Epithelial cell of proximal tubule (primary cell): ENCODE measurements around the gene SYNGR3. TPM values are rescaled to one million over a fixed set of nuclear protein-coding genes. Genes with fewer than 3 reads are reported as not detected.

ENCODE experiments used
- DNase-seq: peaks from one replicate; pipeline ENCODE4 v3.0.0-alpha.2; 2011; ENCODE audit warnings: low read depth
- H3K4me3 ChIP-seq: 2 replicates; pipeline ENCODE4 v1.5.1; 2011; ENCODE audit warnings: low read depth, mild to moderate bottlenecking, low read length
- CTCF ChIP-seq: conservative IDR thresholded peaks from 2 replicates; pipeline ENCODE4 v1.5.1; 2012; ENCODE audit warnings: low read depth, mild to moderate bottlenecking, low read length
- total RNA-seq: library from RNA; depleted of rRNA; stranded (reverse); fragments of >200 nt; gene quantifications from 2 replicates; pipeline ENCODE4 v1.2.3, GENCODE V29; 2015

The SYNGR3 gene
- total RNA-seq, 1 donor from 2014 or later, result 22.0 TPM

GRCh38 chr16:1968146-1968953, 21.4 kb upstream of the SYNGR3 start:
- TF ChIP-seq CTCF, result no peak
- no peak overlapping the region for H3K4me3 ChIP-seq
- DNase-seq, result no peak

- TF ChIP-seq CTCF, result no peak
- H3K4me3 ChIP-seq, result peak within 1 kb of the TSS; percentile 68
- DNase-seq, result peak; percentile 49
Observed at GRCh38 chr16:1971796-1972489, 17.8 kb upstream of the SYNGR3 start, which contains the start of gene TBL3. TSS of gene TBL3 (plus strand) at chr16:1972053. CDS start at chr16:1972165, 112 bp downstream.

GRCh38 chr16:1972490-1972877, 17.3 kb upstream of the SYNGR3 start:
- no peak for DNase-seq
- no peak for TF ChIP-seq CTCF
- H3K4me3 ChIP-seq, result peak overlapping the region; percentile 68

GRCh38 chr16:1973461-1974156, 16.2 kb upstream of the SYNGR3 start:
- DNase-seq, result no peak
- no peak for TF ChIP-seq CTCF
- H3K4me3 ChIP-seq, result no peak overlapping the region

GRCh38 chr16:1974157-1975070, 15.4 kb upstream of the SYNGR3 start:
- DNase-seq, result no peak
- TF ChIP-seq CTCF, result no peak
- H3K4me3 ChIP-seq, result no peak overlapping the region
